Adrenal gland (tissue), 12 donors: Measurements from ENCODE around the gene C1orf50. TPM values are rescaled to one million over a fixed set of nuclear protein-coding genes. Genes with fewer than 3 reads are reported as not detected.

Experiments used
- DNase-seq, 7 donors: peaks; one replicate each; pipeline ENCODE4 v3.0.0-alpha.2; 2019 to 2020
- H3K27ac ChIP-seq, 5 donors: fragments of 200-600 bp; sonication (generic) in 4 of 5; 1 replicate in 3 of 5; 2 replicates in 2 of 5; pipeline versions ENCODE4 v1.5.1 to v1.8.0; 2016 to 2020; ENCODE audit warnings: mild to moderate bottlenecking in 1 of 5
- H3K27me3 ChIP-seq: fragments of 200-600 bp; 2 replicates; pipeline ENCODE4 v1.8.0; 2021
- H3K36me3 ChIP-seq, 2 donors: fragments of 200-600 bp; replicated peaks in 1 of 2; 1 replicate in 1 of 2; 2 replicates in 1 of 2; pipeline versions ENCODE4 v1.5.1 to v1.8.0; 2018 to 2022
- H3K4me1 ChIP-seq, 2 donors: fragments of 200-600 bp; replicated peaks in 1 of 2; 1 replicate in 1 of 2; 2 replicates in 1 of 2; pipeline versions ENCODE4 v1.5.1 to v1.8.0; 2018 to 2021
- H3K4me3 ChIP-seq, 4 donors: fragments of 200-600 bp; sonication (generic) in 3 of 4; one replicate each; pipeline ENCODE4 v1.5.1; 2016 to 2018
- H3K9me3 ChIP-seq, 3 donors: fragments of 200-600 bp; sonication (generic) in 1 of 3; replicated peaks in 1 of 3; 1 replicate in 2 of 3; 2 replicates in 1 of 3; pipeline versions ENCODE4 v1.5.1 to v1.8.0; 2016 to 2021
- CTCF ChIP-seq, 6 experiments: fragments of 450-650 bp in 4 of 6; fragments of 200-600 bp in 2 of 6; sonication (generic) in 1 of 6; IDR thresholded peaks; 1 replicate in 5 of 6; 2 replicates in 1 of 6; pipeline versions ENCODE4 v1.5.1 to v1.8.0; 2016 to 2021; ENCODE audit warnings: antibody characterized with exemption in 6 of 6, mild to moderate bottlenecking in 2 of 6, moderate library complexity in 1 of 6
- POLR2A ChIP-seq, 2 donors: fragments of 450-650 bp; IDR thresholded peaks; one replicate each; pipeline ENCODE4 v1.6.1; 2017; ENCODE audit warnings: antibody characterized with exemption in 2 of 2, mild to moderate bottlenecking in 2 of 2, moderate library complexity in 1 of 2
- WGBS, 4 donors: extraction: QIAGEN DNeasy Blood & Tissue Kit in 2 of 4; methylation state at CpG; one replicate each; pipeline versions ENCODE4 v1.1.5 to v1.1.7; 2013 to 2017; 5-methylcytosine and 5-hydroxymethylcytosine counted together
- intact Hi-C, 2 donors: fragments of 100-400 bp; cut with DNase I; formaldehyde crosslinking; loops; one replicate each; pipeline versions ENCODE4 v1.14.1 to v1.15.0; 2022 to 2023
- polyA plus RNA-seq, 3 donors: library from polyadenylated mRNA; stranded (reverse); fragments of 200-250 nt in 2 of 3; fragments of 350-450 nt in 1 of 3; fragmentation: Illumina TruSeq in 1 of 3; extraction: RNeasy Lipid Tissue Mini Kit (QIAGEN cat#74804) in 1 of 3; gene quantifications; one replicate each; pipeline ENCODE4 v1.2.3, GENCODE V29; 2013 to 2014
- total RNA-seq, 9 donors: library from RNA; depleted of rRNA in 4 of 9; stranded (reverse); fragments of >200 nt in 4 of 9; fragments of 120-200 nt in 1 of 9; fragmentation: NEBNext Ultra II Directional in 1 of 9; extraction: Animal tissue kit (Norgen Biotek cat#: 25700) in 1 of 9; gene quantifications; one replicate each; pipeline versions ENCODE4 v1.1.0 to v1.2.4, GENCODE V29; 2013 to 2023
- donor health status: healthy with polysubstance abuse.
- donor health status: Bipolar disorder and iron deficiency.
- donor health status: DM: yes; HTN: yes; CAD: no.
- donor health status: DM: no; HTN: no; CAD: no.
- donor health status: DM: no; HTN: no; CAD: no.
- donor health status: DM: yes; HTN: yes; CAD: no.

Gene C1orf50
- total and polyA plus RNA-seq, 12 donors, result 2.2 to 13.5 (median 7.4) TPM

DNA sequence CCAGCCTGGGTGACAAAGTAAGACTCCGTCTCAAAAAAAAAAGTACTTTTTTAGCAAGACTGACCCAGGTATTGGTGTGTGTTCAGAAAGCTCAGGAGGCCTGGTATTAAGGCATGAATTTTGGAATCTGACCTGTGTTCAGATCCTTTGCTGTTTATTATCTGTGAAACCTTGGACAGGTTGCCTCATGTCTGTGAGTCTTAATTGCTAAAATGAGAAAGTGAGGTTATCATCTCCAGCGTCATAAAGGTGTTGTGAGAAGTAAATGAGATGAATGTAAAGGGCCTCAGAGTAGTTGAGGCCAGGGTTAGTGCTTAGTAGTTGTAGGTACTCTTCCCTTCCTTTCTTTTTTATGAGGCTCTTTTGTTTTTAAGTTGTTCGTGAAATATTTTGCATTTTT, 2.8 kb downstream of the C1orf50 start:
- Histone ChIP-seq H3K36me3 (peaks cover 0 to 10% of the 10 kb centered on the region in 2 donors), H3K4me3 (no peak overlapping the region), H3K9me3 (no peaks in the 10 kb centered on the region), H3K27ac (no peak overlapping the region), H3K4me1 (peaks cover 20 to 38% of the 10 kb centered on the region in 2 donors), H3K27me3 (no peaks in the 10 kb centered on the region)
- no peak for TF ChIP-seq CTCF (IDR thresholded peaks at IDR 0.05)
- no peak for TF ChIP-seq POLR2A (IDR thresholded peaks at IDR 0.05)
- no peak for DNase-seq
- WGBS, 4 donors, result 88 to 94% (median 91%) methylated on average over 3 of the region's 3 CpGs
- intact Hi-C loops, result no loop called here

GRCh38 chr1:42773420-42773819, 6.4 kb downstream of the C1orf50 start:
- H3K27me3 ChIP-seq, result no peaks in the 10 kb centered on the region
- WGBS, 4 donors, result 48 to 68% (median 50%) methylated on average over 2 of the region's 2 CpGs
- no peak for DNase-seq

DNA sequence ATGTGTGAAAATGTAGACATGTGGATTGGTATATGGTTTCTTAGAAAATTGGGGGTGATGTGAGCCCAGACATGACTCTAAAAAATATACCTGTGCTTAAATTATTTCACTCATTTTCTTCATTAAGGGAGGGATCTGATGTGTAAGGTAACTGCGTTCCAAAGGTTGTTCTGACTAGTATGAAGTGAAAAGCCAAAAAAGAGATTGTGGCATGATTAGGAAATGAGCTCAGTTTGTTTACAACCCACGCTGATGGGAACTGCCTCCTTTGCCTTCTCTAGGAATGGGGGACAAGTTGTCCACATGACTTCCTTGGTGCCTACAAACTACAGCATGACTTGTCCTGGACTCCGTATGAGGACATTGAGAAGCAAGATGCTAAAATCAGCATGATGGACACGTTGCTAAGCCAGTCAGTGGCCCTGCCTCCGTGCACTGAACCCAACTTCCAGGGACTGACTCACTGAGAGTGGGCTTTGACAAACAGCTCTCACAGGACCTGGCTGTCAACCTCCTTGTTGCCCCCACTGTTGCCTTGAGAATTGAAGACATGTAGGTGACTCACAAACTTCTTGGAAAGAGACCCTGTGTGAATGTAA, 8.0 kb downstream of the C1orf50 start:
- no peak for DNase-seq
- Histone ChIP-seq H3K27ac (no peak overlapping the region), H3K9me3 (no peaks in the 10 kb centered on the region), H3K4me1 (peaks cover 0 to 13% of the 10 kb centered on the region in 2 donors), H3K36me3 (peaks cover 0 to 33% of the 10 kb centered on the region in 2 donors), H3K4me3 (no peak overlapping the region), H3K27me3 (no peaks in the 10 kb centered on the region)
- WGBS, 4 donors, result 86 to 91% (median 89%) methylated on average over 2 to 5 of the region's 5 CpGs
- intact Hi-C loops, result loop anchor here in 1 of 2 donors (5.0 kb wide), 1 partner anchor 297 kb away; no protein-coding TSS in a partner anchor
- TF ChIP-seq CTCF (IDR thresholded peaks at IDR 0.05), result no peak
- TF ChIP-seq POLR2A (IDR thresholded peaks at IDR 0.05), result no peak

More at GRCh38 chr1:42773420-42773819, 6.4 kb downstream of the C1orf50 start:
- no peak overlapping the region for H3K27ac ChIP-seq
- intact Hi-C loops, result no loop called here
- peaks cover 0 to 33% of the 10 kb centered on the region in 2 donors for H3K36me3 ChIP-seq
- no peak overlapping the region for H3K4me3 ChIP-seq
- no peaks in the 10 kb centered on the region for H3K9me3 ChIP-seq
- H3K4me1 ChIP-seq, result peaks cover 0 to 22% of the 10 kb centered on the region in 2 donors
- TF ChIP-seq POLR2A (IDR thresholded peaks at IDR 0.05), result no peak
- TF ChIP-seq CTCF (IDR thresholded peaks at IDR 0.05), result no peak

- H3K27me3 ChIP-seq, result no peaks in the 10 kb centered on the region
- peaks cover 0 to 33% of the 10 kb centered on the region in 2 donors for H3K36me3 ChIP-seq
- intact Hi-C loops, result loop anchor here in 1 of 2 donors (5.0 kb wide), 1 partner anchor 296 kb away; no protein-coding TSS in a partner anchor
- WGBS, 4 donors, result 96 to 97% (median 96%) methylated on average over 6 of the region's 6 CpGs
- no peaks in the 10 kb centered on the region for H3K9me3 ChIP-seq
- H3K4me3 ChIP-seq, result no peak overlapping the region
- H3K27ac ChIP-seq, result no peak overlapping the region
- no peak for DNase-seq
- peaks cover 0 to under 1% of the 10 kb centered on the region in 2 donors for H3K4me1 ChIP-seq
- TF ChIP-seq POLR2A (IDR thresholded peaks at IDR 0.05) (no peak), CTCF (IDR thresholded peaks at IDR 0.05) (no peak)
These were observed 9.5 kb downstream of the C1orf50 start for GRCh38 chr1:42776502-42776901.
